Measurements from ENCODE around the gene LSM14A. TPM values are rescaled to one million over a fixed set of nuclear protein-coding genes. Genes with fewer than 3 reads are reported as not detected.

The LSM14A gene
- polyA plus RNA-seq, 3 donors, result 73.2 to 91.8 (median 82.7) TPM

DNA sequence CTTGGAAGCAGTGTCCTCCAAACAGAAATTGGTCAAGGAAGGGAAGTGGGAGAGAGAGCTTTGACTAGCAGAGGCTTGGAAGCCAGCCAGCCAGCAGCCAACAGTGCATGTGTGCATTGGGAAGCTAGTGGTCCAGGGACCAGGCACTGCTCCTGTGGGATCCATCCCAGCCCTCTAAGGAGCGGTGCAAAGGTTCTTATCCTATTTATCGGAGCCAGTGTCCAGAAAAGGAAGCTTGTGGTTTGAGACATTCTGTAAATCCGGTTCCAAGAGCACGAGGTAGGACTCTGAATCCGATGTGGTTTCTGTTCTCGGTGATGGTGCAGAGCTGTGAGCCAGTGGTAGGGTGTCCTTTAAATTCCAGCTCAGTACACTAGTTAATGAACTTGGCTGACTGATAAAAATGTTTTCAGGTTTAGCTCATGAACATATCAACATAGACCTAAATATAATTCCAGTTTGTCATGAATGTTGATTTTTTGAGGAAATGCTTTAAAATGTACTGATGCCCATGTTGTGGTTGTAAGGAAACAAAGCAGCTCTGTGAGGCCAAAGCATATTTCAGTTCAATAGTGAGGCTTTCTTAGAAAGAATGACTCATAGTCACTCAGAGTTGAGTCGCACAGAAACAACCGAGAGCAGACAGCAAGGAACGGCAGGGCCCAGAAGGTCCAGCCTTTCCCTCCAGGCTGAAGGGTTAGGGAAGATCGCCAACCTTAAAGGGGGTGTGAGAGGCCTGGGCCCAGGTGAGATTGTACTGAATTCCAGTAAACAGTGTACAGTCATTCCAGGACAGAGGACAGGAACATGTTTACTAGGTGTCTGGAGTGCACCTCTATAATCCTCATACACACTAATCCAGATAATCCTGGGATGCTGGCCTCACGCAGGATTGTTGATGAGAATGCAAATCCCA lies 60.5 kb downstream of the LSM14A start:
- Histone ChIP-seq H3K27ac (ENCODE audit: low read depth in 1 of 2, low read length in 2 of 2) (no peak overlapping the region), H3K4me2 (replicated peaks; ENCODE audit: extremely low read depth, low read length, poor library complexity, severe bottlenecking) (no peak overlapping the region), H3K4me1 (ENCODE audit: control insufficient read depth in 1 of 2, insufficient read depth in 2 of 2, low read length in 2 of 2) (no peaks in the 10 kb centered on the region), H3K27me3 (ENCODE audit: control insufficient read depth in 2 of 2, insufficient read depth in 2 of 2, low read length in 2 of 2) (no peaks in the 10 kb centered on the region), H3K9me3 (replicated peaks in 1 of 2; ENCODE audit: control insufficient read depth in 1 of 2, insufficient read depth in 1 of 2, low read length in 2 of 2) (no peaks in the 10 kb centered on the region), H3K79me2 (ENCODE audit: insufficient read depth, low read length) (no peaks in the 10 kb centered on the region), H3K4me3 (replicated peaks in 1 of 3; ENCODE audit: low read depth in 2 of 3, low read length in 3 of 3) (no peak overlapping the region), H4K20me1 (ENCODE audit: insufficient read depth, low read length) (peaks cover 8% of the 10 kb centered on the region), H3K9ac (ENCODE audit: insufficient read depth, low read length, poor library complexity, severe bottlenecking) (no peak overlapping the region), H3K36me3 (replicated peaks in 1 of 2; ENCODE audit: control insufficient read depth in 1 of 2, insufficient read depth in 2 of 2, low read length in 2 of 2) (peaks cover 27 to 34% of the 10 kb centered on the region in 2 donors), H2AFZ (ENCODE audit: insufficient read depth, low read depth, low read length, poor library complexity, severe bottlenecking) (no peak overlapping the region)
- TF ChIP-seq, protein P1, sequence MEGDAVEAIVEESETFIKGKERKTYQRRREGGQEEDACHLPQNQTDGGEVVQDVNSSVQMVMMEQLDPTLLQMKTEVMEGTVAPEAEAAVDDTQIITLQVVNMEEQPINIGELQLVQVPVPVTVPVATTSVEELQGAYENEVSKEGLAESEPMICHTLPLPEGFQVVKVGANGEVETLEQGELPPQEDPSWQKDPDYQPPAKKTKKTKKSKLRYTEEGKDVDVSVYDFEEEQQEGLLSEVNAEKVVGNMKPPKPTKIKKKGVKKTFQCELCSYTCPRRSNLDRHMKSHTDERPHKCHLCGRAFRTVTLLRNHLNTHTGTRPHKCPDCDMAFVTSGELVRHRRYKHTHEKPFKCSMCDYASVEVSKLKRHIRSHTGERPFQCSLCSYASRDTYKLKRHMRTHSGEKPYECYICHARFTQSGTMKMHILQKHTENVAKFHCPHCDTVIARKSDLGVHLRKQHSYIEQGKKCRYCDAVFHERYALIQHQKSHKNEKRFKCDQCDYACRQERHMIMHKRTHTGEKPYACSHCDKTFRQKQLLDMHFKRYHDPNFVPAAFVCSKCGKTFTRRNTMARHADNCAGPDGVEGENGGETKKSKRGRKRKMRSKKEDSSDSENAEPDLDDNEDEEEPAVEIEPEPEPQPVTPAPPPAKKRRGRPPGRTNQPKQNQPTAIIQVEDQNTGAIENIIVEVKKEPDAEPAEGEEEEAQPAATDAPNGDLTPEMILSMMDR (IDR thresholded peaks at IDR 0.05), result no peak
- no peak overlapping the region for H3K4me3 Mint-ChIP-seq
- peaks cover 0 to 2% (median 0%) of the 10 kb centered on the region in 7 donors for H3K9me3 Mint-ChIP-seq
- peaks cover 29 to 43% of the 10 kb centered on the region in 2 donors for H3K36me3 Mint-ChIP-seq
- intact Hi-C loops (cut with micrococcal nuclease), result no loop called here
- H3K27me3 Mint-ChIP-seq (ENCODE audit: low read depth in 3 of 3), result no peaks in the 10 kb centered on the region
- 0% methylated on average over 2 of the region's 11 CpGs for WGBS (ENCODE audit: insufficient coverage)
- peak overlapping the region in 1 of 7 donors; percentile 21 for H3K27ac Mint-ChIP-seq
- peaks cover 5% of the 10 kb centered on the region for H3K4me1 Mint-ChIP-seq
- peak in 1 of 3 donors; percentile 19 for DNase-seq

GRCh38 chr19:34235425-34235940 lies 63.2 kb downstream of the LSM14A start:
- Histone ChIP-seq H3K27me3 (ENCODE audit: control insufficient read depth in 2 of 2, insufficient read depth in 2 of 2, low read length in 2 of 2) (no peaks in the 10 kb centered on the region), H3K4me1 (ENCODE audit: control insufficient read depth in 1 of 2, insufficient read depth in 2 of 2, low read length in 2 of 2) (no peaks in the 10 kb centered on the region), H3K9ac (ENCODE audit: insufficient read depth, low read length, poor library complexity, severe bottlenecking) (no peak overlapping the region), H3K9me3 (replicated peaks in 1 of 2; ENCODE audit: control insufficient read depth in 1 of 2, insufficient read depth in 1 of 2, low read length in 2 of 2) (no peaks in the 10 kb centered on the region), H3K4me3 (replicated peaks in 1 of 3; ENCODE audit: low read depth in 2 of 3, low read length in 3 of 3) (no peak overlapping the region), H3K4me2 (replicated peaks; ENCODE audit: extremely low read depth, low read length, poor library complexity, severe bottlenecking) (no peak overlapping the region), H3K36me3 (replicated peaks in 1 of 2; ENCODE audit: control insufficient read depth in 1 of 2, insufficient read depth in 2 of 2, low read length in 2 of 2) (peaks cover under 1 to 8% of the 10 kb centered on the region in 2 donors), H3K79me2 (ENCODE audit: insufficient read depth, low read length) (no peaks in the 10 kb centered on the region), H2AFZ (ENCODE audit: insufficient read depth, low read depth, low read length, poor library complexity, severe bottlenecking) (no peak overlapping the region), H4K20me1 (ENCODE audit: insufficient read depth, low read length) (no peaks in the 10 kb centered on the region), H3K27ac (ENCODE audit: low read depth in 1 of 2, low read length in 2 of 2) (no peak overlapping the region)
- 100% methylated on average over 1 of the region's 2 CpGs for WGBS (ENCODE audit: insufficient coverage)
- H3K27me3 Mint-ChIP-seq (ENCODE audit: low read depth in 3 of 3), result no peaks in the 10 kb centered on the region
- TF ChIP-seq, protein P1 (IDR thresholded peaks at IDR 0.05), result no peak
- peaks cover 5% of the 10 kb centered on the region for H3K4me1 Mint-ChIP-seq
- no peak overlapping the region for H3K4me3 Mint-ChIP-seq
- H3K36me3 Mint-ChIP-seq, result peaks cover 6 to 18% of the 10 kb centered on the region in 2 donors
- no peak overlapping the region for H3K27ac Mint-ChIP-seq
- DNase-seq, result no peak
- intact Hi-C loops (cut with micrococcal nuclease), result no loop called here
- peaks cover 0 to 2% (median 0%) of the 10 kb centered on the region in 7 donors for H3K9me3 Mint-ChIP-seq

All from CD14-positive monocyte (primary cell).